ENCODE data around the gene SHMT2.

SHMT2 gene

GRCh38 chr12:57211791-57212700 lies 17.5 kb upstream of the SHMT2 start:
- in situ Hi-C loops (cut with MboI; ENCODE audit: low pct_unique_long_range_greater_than_20kb, low sequenced_read_pairs, unreplicated experiment), result no loop called here
- TF ChIP-seq CTCF (IDR thresholded peaks at IDR 0.05; ENCODE audit: extremely low read depth, insufficient read depth, missing control alignments), result no peak
- DNase-seq (ENCODE audit: low spot score), result no peak

GRCh38 chr12:57212701-57213057 lies 16.8 kb upstream of the SHMT2 start:
- TF ChIP-seq CTCF (IDR thresholded peaks at IDR 0.05; ENCODE audit: extremely low read depth, insufficient read depth, missing control alignments), result no peak
- in situ Hi-C loops (cut with MboI; ENCODE audit: low pct_unique_long_range_greater_than_20kb, low sequenced_read_pairs, unreplicated experiment), result no loop called here
- DNase-seq (ENCODE audit: low spot score), result no peak

GRCh38 chr12:57213058-57213715 lies 16.3 kb upstream of the SHMT2 start:
- peak; percentile 94 for TF ChIP-seq CTCF (IDR thresholded peaks at IDR 0.05; ENCODE audit: extremely low read depth, insufficient read depth, missing control alignments)
- DNase-seq (ENCODE audit: low spot score), result peak; percentile 93
- in situ Hi-C loops (cut with MboI; ENCODE audit: low pct_unique_long_range_greater_than_20kb, low sequenced_read_pairs, unreplicated experiment), result no loop called here

GRCh38 chr12:57213763-57214397 lies 15.6 kb upstream of the SHMT2 start:
- in situ Hi-C loops (cut with MboI; ENCODE audit: low pct_unique_long_range_greater_than_20kb, low sequenced_read_pairs, unreplicated experiment), result no loop called here
- no peak for DNase-seq (ENCODE audit: low spot score)
- no peak for TF ChIP-seq CTCF (IDR thresholded peaks at IDR 0.05; ENCODE audit: extremely low read depth, insufficient read depth, missing control alignments)

GRCh38 chr12:57214398-57214781 lies 15.1 kb upstream of the SHMT2 start:
- peak; percentile 86 for DNase-seq (ENCODE audit: low spot score)
- in situ Hi-C loops (cut with MboI; ENCODE audit: low pct_unique_long_range_greater_than_20kb, low sequenced_read_pairs, unreplicated experiment), result no loop called here
- TF ChIP-seq CTCF (IDR thresholded peaks at IDR 0.05; ENCODE audit: extremely low read depth, insufficient read depth, missing control alignments), result peak; percentile 79

- no peak for TF ChIP-seq CTCF (IDR thresholded peaks at IDR 0.05; ENCODE audit: extremely low read depth, insufficient read depth, missing control alignments)
- DNase-seq (ENCODE audit: low spot score), result no peak
- in situ Hi-C loops (cut with MboI; ENCODE audit: low pct_unique_long_range_greater_than_20kb, low sequenced_read_pairs, unreplicated experiment), result no loop called here
These were observed 14.4 kb upstream of the SHMT2 start for GRCh38 chr12:57215065-57215464.
